HepG2 (cell line): Measurements from ENCODE around the gene PARP6. TPM values are rescaled to one million over a fixed set of nuclear protein-coding genes. Genes with fewer than 3 reads are reported as not detected.

Experiments
- DNMT3B ChIP-seq: conservative IDR thresholded peaks from 2 replicates; pipeline ENCODE4 v1.6.1; 2016; ENCODE audit warnings: missing biosample characterization, control low read depth
- MEIS2 ChIP-seq: sonication (generic); formaldehyde crosslinking; IDR thresholded peaks from 2 replicates; pipeline ENCODE4 v1.9.0; 2021; ENCODE audit warnings: mild to moderate bottlenecking, missing genetic modification reagents
- MYC ChIP-seq: sonication (generic); formaldehyde crosslinking; IDR thresholded peaks from 2 replicates; pipeline ENCODE4 v1.9.0; 2021; ENCODE audit warnings: missing genetic modification reagents, borderline replicate concordance
- RELA ChIP-seq: sonication (generic); formaldehyde crosslinking; IDR thresholded peaks from 2 replicates; pipeline ENCODE4 v1.4.0; 2020; ENCODE audit warnings: missing genetic modification reagents
- SALL1 ChIP-seq: sonication (generic); formaldehyde crosslinking; IDR thresholded peaks from 2 replicates; pipeline ENCODE4 v1.8.0; 2022; ENCODE audit warnings: mild to moderate bottlenecking, missing genetic modification reagents
- SIX1 ChIP-seq: sonication (generic); formaldehyde crosslinking; IDR thresholded peaks from 2 replicates; pipeline ENCODE4 v1.4.0; 2020; ENCODE audit warnings: missing genetic modification reagents, borderline replicate concordance
- SRY ChIP-seq: sonication (generic); formaldehyde crosslinking; IDR thresholded peaks from 2 replicates; pipeline ENCODE4 v1.8.0; 2022; ENCODE audit warnings: mild to moderate bottlenecking, missing genetic modification reagents
- ZNF235 ChIP-seq: sonication (generic); formaldehyde crosslinking; IDR thresholded peaks from 2 replicates; pipeline ENCODE4 v1.8.1; 2023; ENCODE audit warnings: mild to moderate bottlenecking, missing genetic modification reagents, borderline replicate concordance
- ZNF331 ChIP-seq: sonication (generic); formaldehyde crosslinking; IDR thresholded peaks from 2 replicates; pipeline ENCODE4 v1.4.0; 2020; ENCODE audit warnings: missing genetic modification reagents
- ZNF557 ChIP-seq: sonication (generic); formaldehyde crosslinking; IDR thresholded peaks from 2 replicates; pipeline ENCODE4 v1.4.0; 2020; ENCODE audit warnings: missing genetic modification reagents
- ZNF605 ChIP-seq: sonication (generic); formaldehyde crosslinking; IDR thresholded peaks from 2 replicates; pipeline ENCODE4 v1.8.0; 2022; ENCODE audit warnings: mild to moderate bottlenecking, missing genetic modification reagents
- ZNF777 ChIP-seq: sonication (generic); formaldehyde crosslinking; IDR thresholded peaks from 2 replicates; pipeline ENCODE4 v1.4.0; 2020; ENCODE audit warnings: missing genetic modification reagents
- polyA plus RNA-seq, 8 experiments: library from polyadenylated mRNA; depleted of rRNA in 3 of 8; stranded (reverse) in 7 of 8; unstranded in 1 of 8; fragments of >200 nt; fragmentation: Illumina TruSeq in 4 of 8; extraction: Trizol in 4 of 8; gene quantifications; 2 replicates each; pipeline versions ENCODE4 v1.2.1 to v1.2.3, GENCODE V29; 2011 to 2016; ENCODE audit warnings: low read depth in 4 of 8, missing spikeins in 1 of 8, mixed read lengths in 1 of 8; ENCODE audit not compliant: insufficient read depth in 1 of 8
- total RNA-seq, 5 experiments: library from RNA; depleted of rRNA; stranded (reverse); fragments of >200 nt; fragmentation: Illumina TruSeq; extraction: Trizol; gene quantifications; 2 replicates each; pipeline ENCODE4 v1.2.3, GENCODE V29; 2016; ENCODE audit warnings: low read depth in 1 of 5
- TF ChIP-seq, protein P1 (sequence below): sonication (generic); formaldehyde crosslinking; IDR thresholded peaks from 2 replicates; pipeline ENCODE4 v1.5.1; 2020; ENCODE audit warnings: missing genetic modification reagents, mild to moderate bottlenecking, borderline replicate concordance
- TF ChIP-seq, protein P2 (sequence below): IDR thresholded peaks from 2 replicates; pipeline ENCODE4 v1.6.1; 2016; ENCODE audit warnings: mild to moderate bottlenecking, missing biosample characterization, missing genetic modification reagents
- TF ChIP-seq, protein P3 (sequence below): IDR thresholded peaks from 2 replicates; pipeline ENCODE4 v1.6.1; 2016
- TF ChIP-seq, protein P4 (sequence below), 2 experiments: fragments of 450-650 bp in 1 of 2; sonication (generic) in 1 of 2; formaldehyde crosslinking in 1 of 2; IDR thresholded peaks; 2 replicates each; pipeline versions ENCODE4 v1.6.1 to v1.8.0; 2016 to 2022; ENCODE audit warnings: antibody characterized with exemption in 1 of 2, mild to moderate bottlenecking in 1 of 2, missing genetic modification reagents in 1 of 2

The PARP6 gene
- total and polyA plus RNA-seq, 2 of the 13 experiments (the other 11 are each of a cell fraction or from before 2014, with no cell fraction given) = 0.22 to 0.87 TPM

DNA sequence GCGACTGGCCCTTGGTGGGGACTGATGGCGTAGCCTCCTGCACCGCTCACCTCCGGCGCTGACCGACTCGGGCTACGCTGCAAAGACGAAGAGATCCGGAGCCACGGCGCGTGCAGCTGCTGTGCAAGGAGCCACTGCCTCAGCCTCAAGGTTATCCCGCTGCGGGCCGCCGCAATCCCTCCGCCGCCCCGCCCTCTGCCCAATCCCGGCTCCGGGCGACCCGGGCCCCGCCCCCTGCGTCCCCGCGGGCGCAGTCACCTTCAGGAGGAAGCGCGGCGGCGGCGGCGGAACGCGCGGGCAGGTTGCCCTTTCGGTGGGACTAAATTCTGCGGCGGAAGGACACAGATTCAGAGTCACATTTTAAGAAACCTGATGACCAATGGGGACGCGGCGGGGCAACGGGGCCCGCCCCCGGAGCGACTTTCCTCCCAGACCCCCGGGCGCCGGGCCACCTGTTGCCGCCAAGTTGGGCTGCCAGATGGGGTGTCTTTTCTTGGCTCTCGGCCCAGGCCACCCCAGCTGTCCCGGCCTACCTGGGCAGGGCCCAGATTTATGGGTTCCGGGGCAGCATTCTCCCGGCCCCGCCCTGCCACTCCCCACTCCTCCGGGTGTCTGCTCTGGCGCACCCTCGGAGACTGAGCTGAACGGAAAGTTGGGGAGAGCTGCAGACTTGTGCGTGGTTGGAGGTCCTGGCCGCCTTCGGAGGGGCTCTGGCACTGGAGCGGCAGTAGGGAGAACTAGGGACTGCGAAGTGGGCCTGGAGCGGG lies 41.1 kb downstream of the PARP6 start, which contains the start of gene PKM (continued):
- 0 out of 2 replicates have a peak, but pooled peaks have one; percentile 33 for TF ChIP-seq SIX1 (CRISPR knock-in tag)
- TF ChIP-seq ZNF235 (CRISPR knock-in tag) = peak; percentile 91
- 0 out of 2 replicates have a peak, but pooled peaks have one; percentile 44 for TF ChIP-seq DNMT3B (CRISPR knock-in tag)
- TF ChIP-seq, protein P1, sequence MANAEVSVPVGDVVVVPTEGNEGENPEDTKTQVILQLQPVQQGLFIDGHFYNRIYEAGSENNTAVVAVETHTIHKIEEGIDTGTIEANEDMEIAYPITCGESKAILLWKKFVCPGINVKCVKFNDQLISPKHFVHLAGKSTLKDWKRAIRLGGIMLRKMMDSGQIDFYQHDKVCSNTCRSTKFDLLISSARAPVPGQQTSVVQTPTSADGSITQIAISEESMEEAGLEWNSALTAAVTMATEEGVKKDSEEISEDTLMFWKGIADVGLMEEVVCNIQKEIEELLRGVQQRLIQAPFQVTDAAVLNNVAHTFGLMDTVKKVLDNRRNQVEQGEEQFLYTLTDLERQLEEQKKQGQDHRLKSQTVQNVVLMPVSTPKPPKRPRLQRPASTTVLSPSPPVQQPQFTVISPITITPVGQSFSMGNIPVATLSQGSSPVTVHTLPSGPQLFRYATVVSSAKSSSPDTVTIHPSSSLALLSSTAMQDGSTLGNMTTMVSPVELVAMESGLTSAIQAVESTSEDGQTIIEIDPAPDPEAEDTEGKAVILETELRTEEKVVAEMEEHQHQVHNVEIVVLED (CRISPR knock-in tag) = peak; percentile 88
- peak; percentile 22; the same call in 1 of the 2 replicates for TF ChIP-seq SRY (CRISPR knock-in tag)
- TF ChIP-seq ZNF331 = peak; percentile 58
- no peak for TF ChIP-seq ZNF777 (CRISPR knock-in tag)
- peak; percentile 57; the same call in 1 of the 2 replicates for TF ChIP-seq MEIS2 (CRISPR knock-in tag)
- peak; percentile 80 for TF ChIP-seq SALL1 (CRISPR knock-in tag)
- TF ChIP-seq, protein P2, sequence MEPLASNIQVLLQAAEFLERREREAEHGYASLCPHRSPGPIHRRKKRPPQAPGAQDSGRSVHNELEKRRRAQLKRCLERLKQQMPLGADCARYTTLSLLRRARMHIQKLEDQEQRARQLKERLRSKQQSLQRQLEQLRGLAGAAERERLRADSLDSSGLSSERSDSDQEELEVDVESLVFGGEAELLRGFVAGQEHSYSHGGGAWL (CRISPR knock-in tag) = peak; percentile 62; the same call in 1 of the 2 replicates
- TF ChIP-seq RELA (CRISPR knock-in tag) = no peak
- TF ChIP-seq MYC (CRISPR knock-in tag) = peak; percentile 80
- peak; percentile 74; the same call in 1 of the 2 replicates for TF ChIP-seq ZNF605 (CRISPR knock-in tag)
- TF ChIP-seq, protein P3, sequence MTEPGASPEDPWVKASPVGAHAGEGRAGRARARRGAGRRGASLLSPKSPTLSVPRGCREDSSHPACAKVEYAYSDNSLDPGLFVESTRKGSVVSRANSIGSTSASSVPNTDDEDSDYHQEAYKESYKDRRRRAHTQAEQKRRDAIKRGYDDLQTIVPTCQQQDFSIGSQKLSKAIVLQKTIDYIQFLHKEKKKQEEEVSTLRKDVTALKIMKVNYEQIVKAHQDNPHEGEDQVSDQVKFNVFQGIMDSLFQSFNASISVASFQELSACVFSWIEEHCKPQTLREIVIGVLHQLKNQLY (CRISPR knock-in tag) = 0 out of 2 replicates have a peak, but pooled peaks have one; percentile 35
- TF ChIP-seq, protein P4, sequence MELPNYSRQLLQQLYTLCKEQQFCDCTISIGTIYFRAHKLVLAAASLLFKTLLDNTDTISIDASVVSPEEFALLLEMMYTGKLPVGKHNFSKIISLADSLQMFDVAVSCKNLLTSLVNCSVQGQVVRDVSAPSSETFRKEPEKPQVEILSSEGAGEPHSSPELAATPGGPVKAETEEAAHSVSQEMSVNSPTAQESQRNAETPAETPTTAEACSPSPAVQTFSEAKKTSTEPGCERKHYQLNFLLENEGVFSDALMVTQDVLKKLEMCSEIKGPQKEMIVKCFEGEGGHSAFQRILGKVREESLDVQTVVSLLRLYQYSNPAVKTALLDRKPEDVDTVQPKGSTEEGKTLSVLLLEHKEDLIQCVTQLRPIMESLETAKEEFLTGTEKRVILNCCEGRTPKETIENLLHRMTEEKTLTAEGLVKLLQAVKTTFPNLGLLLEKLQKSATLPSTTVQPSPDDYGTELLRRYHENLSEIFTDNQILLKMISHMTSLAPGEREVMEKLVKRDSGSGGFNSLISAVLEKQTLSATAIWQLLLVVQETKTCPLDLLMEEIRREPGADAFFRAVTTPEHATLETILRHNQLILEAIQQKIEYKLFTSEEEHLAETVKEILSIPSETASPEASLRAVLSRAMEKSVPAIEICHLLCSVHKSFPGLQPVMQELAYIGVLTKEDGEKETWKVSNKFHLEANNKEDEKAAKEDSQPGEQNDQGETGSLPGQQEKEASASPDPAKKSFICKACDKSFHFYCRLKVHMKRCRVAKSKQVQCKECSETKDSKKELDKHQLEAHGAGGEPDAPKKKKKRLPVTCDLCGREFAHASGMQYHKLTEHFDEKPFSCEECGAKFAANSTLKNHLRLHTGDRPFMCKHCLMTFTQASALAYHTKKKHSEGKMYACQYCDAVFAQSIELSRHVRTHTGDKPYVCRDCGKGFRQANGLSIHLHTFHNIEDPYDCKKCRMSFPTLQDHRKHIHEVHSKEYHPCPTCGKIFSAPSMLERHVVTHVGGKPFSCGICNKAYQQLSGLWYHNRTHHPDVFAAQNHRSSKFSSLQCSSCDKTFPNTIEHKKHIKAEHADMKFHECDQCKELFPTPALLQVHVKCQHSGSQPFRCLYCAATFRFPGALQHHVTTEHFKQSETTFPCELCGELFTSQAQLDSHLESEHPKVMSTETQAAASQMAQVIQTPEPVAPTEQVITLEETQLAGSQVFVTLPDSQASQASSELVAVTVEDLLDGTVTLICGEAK (IDR thresholded peaks at IDR 0.05) = no peak
- TF ChIP-seq, protein P4 (CRISPR knock-in tag; IDR thresholded peaks at IDR 0.05) = no peak
- peak; percentile 81; the same call in 1 of the 2 replicates for TF ChIP-seq ZNF557 (CRISPR knock-in tag)
